GM12872 (cell line): ENCODE measurements around the gene FRK.

Experiments used
- CTCF ChIP-seq: IDR thresholded peaks from 3 replicates; pipeline ENCODE4 v1.5.1; 2011; ENCODE audit warnings: low read depth, mild to moderate bottlenecking, low read length, moderate library complexity; ENCODE audit not compliant: insufficient read depth

FRK gene

DNA sequence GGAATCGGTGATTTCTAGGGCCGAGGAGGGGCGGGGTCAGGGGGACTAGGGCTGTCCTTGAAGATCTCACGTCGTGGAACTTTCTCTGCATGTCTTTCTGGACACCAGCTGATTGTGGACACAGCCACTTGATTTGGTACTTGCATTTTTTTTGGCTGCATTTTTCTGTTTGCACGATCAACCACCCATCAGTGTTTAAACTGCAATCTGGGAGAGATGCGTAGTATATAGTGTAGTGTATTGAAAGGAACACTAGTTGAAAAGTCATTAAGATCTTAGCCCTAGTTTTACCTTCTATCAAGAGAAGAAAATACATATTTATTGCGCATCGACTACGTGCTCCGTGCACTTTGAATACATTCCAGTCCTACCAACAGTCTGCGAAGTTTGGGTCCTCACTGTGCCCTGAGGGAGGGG is 40.6 kb upstream of the FRK start:
- no peak for TF ChIP-seq CTCF

- TF ChIP-seq CTCF = peak; percentile 46
Observed at GRCh38 chr6:116100419-116101301, 40.0 kb upstream of the FRK start, which contains the start of gene NT5DC1. Gene NT5DC1, plus strand, starts transcription at chr6:116100853. Its CDS starts 78 bp downstream, at chr6:116100931.

- TF ChIP-seq CTCF = no peak
Observed at GRCh38 chr6:116099036-116099435, 38.3 kb upstream of the FRK start.

DNA sequence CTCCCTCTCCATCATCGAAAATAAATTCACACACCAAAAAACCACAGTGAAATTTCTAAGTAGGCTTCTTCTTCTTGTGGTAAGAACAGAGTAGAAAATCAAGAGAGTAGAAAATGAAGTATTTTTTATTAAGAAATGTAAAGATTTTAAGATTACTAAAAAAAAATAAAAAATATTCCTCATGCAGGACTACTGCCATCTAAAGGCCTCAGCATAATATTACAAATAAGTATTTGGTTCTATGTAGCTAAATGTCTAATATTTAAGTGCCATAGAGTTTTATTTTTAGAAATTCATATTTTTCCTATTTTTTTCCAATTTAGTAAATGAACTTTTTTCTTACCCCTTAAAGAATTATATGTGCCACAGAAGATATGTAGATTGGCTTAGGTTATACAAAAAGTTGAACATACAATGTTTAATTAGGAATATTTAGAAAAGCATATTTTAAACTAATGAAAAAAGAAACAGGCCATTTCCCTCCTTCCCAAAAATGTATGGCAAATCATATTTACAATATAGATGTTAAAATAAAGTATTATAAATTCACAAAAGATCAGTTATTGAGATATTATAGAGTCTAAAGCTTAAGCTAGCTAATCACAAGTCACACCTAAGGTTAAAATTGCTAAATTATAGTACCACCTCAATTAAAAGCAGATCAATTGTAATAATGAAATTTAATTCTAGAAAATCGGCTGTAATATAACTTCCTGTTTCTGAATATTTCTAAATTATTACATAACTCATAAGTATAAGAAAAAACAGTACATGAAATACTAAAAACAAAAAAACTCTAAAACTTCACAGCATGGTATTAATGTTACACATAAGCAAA is 36.5 kb upstream of the FRK start:
- TF ChIP-seq CTCF = peak; percentile 13; the same call in 1 of the 3 replicates

GRCh38 chr6:116094041-116094440 is 33.4 kb upstream of the FRK start:
- no peak for TF ChIP-seq CTCF

DNA sequence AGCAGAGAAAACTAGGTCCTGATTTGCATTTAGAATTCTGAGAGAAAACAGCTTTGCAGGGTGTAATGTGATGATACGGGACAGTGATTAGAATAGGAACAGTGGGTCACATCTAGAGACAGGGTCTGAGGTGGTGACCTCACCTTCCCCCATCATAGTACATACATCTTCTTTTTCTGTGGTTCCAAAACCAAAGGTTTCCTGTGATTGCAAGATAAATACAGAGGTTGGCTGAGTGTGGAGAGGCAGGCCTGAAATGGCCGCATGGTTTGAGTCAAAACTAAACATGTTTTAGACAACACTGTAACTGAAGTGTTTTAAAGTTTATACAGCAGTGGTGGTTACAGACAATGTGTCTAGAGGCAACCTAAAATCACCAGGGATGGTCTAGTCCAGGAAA is 29.6 kb upstream of the FRK start:
- no peak for TF ChIP-seq CTCF

GRCh38 chr6:116088946-116089345 is 28.3 kb upstream of the FRK start:
- no peak for TF ChIP-seq CTCF
